Cerebellar nuclear complex (tissue), 1 donor: Measurements from ENCODE around the gene VPS54.
"Not testable (repeated sequence)": the region's sequence is repeated elsewhere in the genome, so short reads cannot be mapped to it uniquely, and the experiment has no call there.

Experiments
- DNase-seq, 2 experiments: peaks; one replicate each; lab custom pipeline; 2025; lab: John Stamatoyannopoulos, UW

The VPS54 gene

DNA sequence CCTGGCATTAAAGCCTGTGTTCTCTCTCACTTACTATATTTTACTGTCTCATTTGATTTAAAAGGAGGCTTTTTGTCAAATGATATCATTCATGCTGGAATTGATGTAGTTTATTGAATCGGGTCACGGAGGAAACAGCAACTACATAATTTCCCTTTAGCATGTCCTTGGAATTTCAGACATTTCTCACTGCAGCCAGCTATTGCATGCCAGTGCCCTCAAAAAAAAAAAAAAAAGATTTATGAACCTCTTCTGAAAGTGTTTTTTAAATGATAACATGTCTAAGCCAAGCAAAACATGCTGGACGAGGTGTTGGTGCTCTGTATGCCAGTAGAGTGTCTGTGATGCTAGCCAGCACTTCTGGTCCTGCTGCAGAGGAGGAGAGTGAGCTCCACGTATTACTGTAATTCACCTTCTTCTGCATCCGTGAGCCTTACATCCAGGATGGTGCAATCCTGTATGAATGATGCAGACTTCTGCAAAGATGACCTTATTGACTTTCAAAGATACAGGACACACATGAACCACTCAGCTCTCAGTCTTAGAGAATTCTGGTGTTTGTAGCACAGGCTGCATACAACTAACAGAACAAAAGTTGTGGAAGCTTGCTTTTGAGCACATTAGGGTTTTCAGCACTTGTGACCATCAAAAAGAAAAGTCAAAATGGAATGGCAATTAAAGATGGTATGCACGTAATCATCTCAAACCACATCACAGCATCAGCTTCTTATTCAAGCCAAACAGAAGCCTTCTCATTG lies 146.5 kb downstream of the VPS54 start:
- no peak for DNase-seq

DNA sequence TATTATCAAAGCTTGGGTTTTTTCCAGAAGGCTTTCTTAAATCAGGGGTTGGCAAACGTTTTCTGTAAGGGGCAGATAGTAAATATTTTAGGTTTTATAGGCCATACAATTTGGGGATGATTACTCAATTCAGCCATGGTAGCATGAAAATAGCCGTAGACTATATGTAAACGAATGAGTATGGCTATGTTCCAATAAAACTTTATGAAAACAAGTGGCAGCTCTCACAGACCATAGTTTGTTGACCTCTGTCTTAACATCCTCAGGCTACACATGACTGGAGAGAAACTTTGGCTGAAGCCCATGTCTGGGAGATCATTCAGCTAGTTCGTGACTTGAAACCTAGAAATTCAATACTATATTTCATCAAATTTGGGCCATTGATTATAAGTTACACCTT lies 147.4 kb downstream of the VPS54 start:
- no peak for DNase-seq

DNA sequence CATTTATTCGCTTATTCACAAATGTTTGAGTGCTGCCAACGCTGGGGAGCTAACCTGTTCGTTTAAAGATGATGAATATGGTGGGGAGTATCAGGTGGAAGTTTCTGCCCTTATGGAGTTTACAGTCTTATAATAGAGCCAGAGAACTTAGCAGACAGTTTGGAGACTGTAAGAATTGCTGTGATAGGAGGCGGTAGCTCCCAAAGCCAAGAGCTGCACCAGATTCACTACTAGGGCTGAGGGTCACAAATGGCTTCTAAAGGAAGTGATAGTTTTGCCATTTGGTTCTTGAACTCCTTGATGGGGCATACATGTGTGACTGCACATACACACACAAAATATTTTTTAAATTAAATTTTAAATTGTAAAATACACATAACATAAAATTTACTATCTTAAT lies 148.5 kb downstream of the VPS54 start:
- no peak for DNase-seq

DNA sequence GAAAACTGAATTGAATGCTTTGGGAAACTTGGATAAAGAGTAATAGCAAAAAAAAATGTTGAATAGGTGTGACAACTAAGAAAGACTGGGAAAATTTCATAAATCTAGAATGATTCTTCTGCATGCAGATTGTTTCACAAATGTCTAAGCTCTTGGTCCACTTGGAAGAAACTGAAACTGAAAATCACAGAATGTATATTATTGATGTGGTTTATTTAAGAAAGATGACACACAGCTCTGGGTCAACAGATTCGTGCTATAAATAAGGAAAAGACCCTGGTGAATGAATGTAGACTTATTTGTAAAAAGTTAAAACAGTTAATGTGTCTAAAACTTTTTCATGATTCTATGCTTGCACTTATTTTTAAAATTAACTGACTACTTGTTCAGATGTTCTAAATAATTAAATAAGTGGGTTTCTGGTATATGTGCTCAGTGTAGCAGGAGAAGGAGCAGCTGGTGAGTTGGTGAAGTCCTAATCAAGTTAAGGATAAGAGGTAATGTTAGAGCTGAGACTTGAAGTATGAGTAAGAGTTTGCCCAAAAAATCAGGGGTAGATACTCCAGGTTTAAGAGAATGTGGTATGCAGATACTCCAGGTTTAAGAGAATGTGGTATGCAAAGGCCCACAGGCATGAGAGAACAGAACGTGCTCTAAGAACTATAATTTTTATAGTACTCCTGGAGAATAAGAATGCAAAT lies 153.1 kb downstream of the VPS54 start:
- DNase-seq = no peak

DNA sequence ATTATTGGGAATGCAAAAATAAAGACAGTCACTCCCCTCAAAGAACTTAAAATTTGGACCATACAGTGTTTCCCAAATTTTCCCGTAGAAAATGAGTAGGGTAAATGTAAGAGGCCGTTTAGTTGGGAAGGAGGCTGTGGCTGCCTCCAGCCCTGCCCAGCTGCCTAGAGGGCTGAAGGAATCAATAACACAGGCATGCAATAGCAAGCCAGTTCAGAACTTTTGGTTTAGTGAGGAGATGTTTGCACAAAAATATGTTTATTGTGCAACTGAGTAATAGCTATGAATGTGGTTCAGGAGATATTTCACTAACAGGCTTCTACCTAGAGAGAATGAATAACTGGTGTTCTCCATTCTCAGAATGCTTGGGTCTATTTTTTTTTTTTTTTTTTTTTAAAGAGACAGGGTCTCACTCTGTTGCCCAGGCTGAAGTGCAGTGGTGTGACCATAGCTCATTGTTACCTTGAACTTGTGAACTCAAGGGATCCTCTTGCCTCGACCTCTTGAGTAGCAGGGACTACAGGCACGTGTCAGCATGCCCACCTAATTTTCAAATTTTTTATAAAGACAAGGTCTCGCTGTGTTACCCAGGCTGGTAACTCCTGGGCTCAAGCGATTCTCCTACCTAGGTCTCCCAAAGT lies 153.9 kb downstream of the VPS54 start:
- DNase-seq = no peak

DNA sequence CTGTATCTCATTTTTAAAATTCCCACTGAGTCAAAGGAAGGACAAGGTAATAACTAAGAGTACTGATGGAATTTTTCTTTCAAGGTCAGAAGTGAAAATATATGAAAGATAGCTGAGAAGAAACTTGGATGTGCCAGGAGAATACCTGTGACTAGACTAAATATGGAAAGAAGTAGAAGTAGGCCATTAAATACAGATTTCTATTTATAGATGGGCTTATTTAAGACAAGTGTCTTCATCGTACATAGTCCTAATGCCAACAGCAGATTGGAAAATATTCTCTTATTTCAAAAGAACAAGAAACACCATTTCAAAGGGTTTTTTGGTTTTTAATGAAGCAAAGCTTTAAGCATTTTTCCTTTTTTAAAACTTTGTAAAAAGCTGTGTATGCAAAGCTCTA lies 155.5 kb downstream of the VPS54 start:
- no peak for DNase-seq

DNA sequence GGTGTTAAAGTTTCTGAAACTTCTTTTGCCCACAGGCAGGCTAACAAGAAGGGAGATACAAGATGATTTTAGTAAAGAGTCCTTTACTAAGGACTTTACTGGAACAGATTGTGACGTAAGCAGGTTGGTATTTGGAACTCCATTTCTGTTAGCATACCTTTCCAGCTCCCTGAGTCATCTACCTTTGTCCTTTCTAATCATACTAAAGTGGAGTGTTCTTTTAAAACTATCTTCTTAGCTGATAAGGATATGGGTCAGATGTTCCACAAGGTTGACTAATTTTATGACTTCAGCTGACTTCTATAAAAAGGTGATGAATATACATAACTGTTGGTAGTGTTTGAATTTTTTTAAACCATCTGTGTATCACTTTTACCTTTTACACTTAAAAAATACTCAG lies 156.4 kb downstream of the VPS54 start:
- DNase-seq = no peak

DNA sequence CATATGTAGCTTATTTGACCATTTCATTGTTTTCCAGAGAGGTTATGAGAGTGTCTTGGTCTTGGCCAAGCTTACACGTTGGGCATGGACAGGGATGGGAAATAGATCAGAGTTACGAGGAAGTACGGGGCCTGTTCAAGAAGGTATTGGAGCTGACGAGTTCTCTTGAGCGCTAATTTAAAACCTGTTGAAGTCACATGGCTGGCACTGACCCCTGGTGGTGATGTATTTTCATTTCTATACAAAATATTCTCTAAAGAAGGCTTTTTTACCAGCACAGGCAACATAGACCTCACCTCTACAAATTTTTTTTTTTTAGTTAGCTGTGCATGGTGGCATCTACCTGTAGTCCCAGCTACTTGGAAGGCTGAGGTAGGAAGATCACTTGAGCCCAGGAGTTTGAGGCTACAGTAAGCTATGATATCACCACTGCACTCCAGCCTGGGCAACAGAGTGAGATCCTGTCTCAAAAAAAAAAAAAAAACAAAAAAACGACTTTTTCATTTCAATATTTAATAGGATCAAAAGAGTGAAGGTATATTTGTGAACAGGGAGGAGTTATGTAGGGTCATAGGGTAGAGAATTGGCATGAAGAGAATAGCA lies 157.9 kb downstream of the VPS54 start:
- DNase-seq = no peak

DNA sequence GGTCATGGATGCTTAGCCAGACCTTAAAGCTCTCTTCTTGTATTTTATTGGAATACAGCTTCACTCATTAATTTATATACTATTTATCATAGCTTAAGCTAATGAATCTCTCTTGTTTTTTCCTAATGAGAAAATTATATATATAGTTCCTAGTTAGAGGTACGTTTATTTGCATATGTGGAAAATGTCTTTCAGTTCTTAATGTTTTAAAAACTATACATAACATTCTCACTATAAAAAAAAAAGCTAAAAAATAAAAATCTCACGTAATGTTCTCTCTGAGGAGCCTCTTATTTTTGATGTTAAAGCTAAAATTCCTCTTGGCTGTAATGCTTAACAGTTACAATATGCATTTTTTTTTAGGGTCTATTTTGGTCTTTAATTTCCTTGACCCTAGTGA lies 160.9 kb downstream of the VPS54 start:
- no peak for DNase-seq

DNA sequence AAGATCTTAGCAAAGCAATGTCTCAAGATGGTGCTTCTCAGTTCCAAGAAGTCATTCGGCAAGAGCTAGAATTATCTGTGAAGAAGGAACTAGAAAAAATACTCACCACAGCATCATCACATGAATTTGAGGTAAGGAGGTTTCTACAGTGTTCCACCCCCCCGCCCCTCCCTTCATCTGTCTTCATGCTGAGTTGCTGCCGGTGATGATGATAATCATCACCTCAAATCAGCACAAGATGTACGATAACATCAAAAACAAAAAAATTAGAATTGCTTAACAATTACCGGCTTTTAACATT lies 163.0 kb downstream of the VPS54 start:
- no peak for DNase-seq

DNA sequence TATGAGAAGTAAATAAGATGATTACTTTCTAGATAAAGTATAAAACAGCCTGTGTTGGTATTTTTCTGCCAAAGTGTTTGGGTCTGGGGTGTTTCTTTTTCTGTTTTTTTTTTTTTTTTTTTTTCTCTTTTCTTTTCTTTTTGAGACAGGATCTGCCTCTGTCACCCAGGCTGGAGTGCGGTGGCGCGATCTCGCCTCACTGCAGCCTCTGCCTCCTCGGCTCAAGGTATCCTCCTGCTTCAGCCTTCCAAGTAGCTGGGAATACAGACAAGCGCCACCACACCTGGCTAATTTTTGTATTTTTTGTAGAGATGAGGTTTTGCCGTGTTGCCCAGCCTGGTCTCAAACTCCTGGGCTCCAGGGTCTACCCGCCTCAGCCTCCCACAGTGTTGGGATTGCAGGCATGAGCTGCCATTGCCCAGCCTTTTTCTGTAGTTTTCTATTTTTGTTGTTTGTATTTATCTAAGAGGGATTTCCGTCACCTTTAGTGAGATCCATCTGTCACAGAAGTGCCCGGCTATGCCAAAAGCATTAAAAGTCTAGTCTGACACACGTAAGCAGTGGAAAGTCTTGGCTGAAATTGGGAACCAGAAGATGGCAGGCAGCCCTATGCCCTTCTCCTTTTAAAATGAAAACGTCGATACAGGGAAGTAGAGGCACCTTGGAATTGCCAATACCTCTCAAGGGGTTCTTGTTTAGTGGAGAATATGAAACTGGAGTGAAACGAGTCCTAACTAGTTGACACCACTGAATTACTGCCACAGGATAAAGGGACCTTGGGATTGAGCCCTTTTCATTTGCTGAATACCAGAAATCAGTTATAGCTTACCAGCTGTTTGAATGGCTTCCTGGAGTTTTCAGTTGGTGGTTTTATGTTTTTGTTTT lies 163.6 kb downstream of the VPS54 start:
- DNase-seq = no peak

DNA sequence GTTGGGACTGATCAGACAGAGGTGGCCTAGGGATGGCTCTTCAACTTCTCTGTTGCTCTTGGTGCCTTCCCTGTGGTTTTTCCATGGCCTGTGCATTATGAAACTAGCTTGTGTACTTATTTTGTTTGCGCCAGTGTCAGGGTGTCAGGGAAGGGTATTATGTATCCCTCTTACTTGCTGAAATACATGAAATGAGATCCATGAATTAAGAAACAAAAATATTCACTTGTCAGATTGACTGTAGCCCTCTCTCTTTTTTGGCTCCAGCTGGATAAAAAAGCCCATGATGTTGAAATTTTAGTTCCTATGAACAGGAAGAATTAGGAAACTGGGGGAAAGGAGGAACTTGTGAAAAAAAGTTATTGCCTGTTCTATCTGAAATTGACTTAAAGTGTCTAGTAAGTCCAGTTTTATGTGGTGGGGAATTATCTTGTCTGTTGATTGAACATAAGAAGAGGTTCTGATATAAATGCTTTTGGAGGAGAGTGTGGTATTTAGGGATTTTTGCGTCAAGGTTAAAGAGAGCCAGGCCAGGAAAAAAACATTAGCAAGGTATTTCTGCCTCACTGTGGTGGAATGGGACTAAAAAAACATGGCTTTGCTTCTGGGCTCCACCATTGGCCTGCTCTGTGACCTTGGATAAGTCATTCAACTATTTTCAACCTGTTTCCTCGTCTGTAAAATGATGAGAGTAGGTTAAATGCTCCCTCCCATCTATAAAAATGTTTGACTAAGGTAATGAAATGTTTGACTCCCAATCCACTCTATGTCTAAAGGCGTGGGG lies 165.5 kb downstream of the VPS54 start:
- no peak for DNase-seq

DNA sequence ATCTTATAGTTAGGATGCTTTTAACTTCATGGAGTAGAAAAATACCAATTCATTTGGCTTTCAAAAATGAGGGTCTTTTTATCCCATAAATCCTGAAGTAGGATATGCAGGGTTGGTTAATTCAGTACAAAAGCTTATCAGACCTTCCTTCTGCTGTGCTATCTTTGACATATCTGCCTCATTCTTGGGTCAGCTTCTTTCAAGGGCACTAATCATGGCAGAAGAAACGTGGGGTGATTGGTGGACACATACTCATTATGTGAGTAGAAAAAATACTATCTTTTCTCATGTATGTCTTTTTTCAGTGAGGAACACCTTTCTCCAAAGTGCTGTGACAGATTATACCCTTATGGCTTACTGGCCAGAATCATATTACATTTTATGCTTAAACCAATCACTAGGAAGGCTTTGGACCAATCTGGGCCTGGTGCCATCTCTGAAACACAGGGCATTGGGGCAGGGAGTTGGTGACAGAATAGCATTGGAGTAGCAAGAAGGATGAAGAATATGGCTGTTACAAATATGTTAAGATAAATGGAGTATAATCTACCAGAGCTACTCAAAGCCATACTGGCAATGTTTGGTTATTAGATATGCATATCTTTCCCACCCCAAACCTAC lies 167.4 kb downstream of the VPS54 start:
- no peak for DNase-seq

DNA sequence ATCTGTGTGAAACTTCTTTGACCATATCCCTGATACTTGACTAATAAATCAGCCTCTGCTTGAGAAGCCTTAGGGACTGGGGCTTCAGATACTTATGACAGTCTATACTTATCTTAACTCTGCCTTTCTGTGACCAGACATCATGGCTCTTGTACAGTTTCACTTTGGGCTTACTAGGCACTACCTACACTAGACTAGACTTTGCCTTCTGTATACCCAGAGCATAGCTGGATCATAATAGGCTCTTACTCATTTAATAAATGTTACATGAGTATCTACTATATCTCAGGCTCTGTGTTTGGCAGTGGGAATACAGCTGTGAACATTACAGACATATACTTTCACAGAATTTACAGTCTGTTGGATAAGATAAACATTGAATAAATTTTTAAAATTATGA lies 168.6 kb downstream of the VPS54 start:
- DNase-seq = no peak

DNA sequence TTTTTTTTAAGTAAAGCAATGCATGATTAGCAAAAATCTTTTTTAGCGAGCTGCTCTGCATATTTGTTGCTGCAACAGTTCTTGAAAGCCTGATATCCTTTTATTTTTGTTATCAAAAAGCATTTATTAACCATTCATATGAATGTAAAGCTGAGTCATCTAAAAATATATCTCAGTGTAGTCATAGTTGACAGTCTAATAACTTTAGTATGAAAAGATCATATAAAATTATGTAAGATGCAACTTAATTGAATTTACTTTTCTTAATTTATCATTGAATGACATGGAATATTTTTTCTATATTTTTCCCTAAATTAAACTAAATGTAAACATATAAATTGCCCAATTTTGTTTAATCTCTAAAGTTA lies 169.0 kb downstream of the VPS54 start:
- no peak for DNase-seq

DNA sequence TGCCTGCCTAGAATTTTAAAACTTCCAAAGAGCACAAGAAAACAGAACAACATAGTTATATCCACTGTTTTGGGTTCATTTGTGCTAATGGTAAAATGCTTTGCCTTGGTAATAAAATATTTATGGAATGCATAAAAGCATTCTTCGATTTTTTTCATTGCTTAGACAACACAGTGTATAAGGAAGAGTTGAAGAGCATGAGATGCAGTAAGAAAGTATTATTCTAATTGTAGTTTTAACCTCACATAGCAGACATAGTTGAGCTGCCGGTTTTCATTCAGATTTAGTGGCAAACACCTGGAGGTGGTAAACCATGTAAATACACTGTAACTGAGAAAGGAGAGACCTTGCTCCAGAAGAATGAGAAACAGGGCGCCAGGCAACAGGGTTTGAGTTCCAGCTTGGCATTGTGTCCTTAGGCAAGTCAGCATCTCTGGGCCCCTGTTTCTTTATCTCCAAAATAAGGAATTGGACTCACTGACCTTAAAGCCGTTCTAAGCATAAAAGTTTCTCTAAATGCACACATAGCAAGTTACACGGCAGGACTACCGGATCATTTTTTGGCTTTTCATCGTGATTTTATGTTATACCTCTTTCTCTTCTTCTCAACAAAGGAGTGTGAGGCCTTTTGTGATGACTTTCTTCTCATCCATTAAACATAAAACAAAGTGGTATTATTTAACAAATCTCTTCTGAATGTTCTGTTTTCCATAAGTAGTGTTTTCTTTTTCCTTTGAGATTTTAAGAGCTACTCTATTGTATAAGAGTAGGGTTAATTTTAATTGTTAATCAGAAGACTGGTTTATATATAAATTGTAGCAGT lies 169.6 kb downstream of the VPS54 start:
- no peak for DNase-seq

DNA sequence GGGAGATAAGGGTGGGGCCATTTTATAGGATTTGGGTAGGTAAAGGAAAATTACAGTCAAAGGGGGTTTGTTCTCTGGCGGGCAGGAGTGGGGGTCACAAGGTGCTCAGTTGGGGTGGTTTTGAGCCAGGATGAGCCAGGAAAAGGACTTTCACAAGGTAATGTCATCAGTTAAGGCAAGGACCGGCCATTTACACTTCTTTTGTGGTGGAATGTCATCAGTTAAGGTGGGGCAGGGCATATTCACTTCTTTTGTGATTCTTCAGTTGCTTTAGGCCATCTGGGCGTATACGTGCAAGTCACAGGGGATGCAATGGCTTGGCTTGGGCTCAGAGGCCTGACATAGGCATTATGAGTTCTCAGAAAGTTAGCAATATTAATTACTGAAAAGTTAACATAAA lies 171.7 kb downstream of the VPS54 start:
- DNase-seq = not testable (repeated sequence)

DNA sequence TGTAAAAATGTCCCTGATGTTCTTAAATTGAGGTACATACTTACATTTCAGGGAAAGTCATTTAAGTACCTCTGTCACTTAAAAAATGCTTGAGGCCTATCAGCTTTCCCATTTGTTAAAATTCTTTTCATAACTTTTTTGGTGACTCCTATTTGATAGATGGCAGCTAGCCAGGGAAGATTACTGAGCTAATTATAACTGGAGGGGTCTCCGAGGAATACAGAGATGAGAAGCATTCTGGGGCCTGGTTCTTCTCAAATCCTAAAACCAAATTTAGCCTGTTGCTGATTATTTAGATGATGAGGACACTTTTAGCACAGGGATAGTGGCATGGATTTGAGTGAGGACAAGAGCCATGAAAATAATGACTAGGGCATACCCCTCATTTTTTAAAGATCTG lies 172.7 kb downstream of the VPS54 start:
- DNase-seq = no peak

DNA sequence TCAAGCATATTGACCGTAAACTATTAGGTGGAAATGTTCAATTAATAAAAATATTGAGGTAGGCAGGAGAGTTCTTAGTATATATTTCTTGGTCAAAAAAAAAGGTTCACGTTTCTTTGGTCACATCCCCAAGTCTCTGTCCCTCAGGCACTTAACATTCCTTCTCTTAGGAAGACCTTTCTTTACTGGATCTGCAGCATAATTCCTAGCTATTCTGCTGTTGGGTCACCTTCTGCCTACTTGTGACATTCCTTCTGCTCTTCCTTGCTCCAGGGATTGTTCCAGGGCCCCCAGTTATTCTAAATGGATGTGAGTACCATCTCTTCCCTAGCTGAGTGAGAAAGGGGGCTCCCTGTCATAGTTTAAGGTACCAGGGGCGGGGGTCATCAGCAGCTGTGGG lies 173.4 kb downstream of the VPS54 start:
- DNase-seq = no peak

DNA sequence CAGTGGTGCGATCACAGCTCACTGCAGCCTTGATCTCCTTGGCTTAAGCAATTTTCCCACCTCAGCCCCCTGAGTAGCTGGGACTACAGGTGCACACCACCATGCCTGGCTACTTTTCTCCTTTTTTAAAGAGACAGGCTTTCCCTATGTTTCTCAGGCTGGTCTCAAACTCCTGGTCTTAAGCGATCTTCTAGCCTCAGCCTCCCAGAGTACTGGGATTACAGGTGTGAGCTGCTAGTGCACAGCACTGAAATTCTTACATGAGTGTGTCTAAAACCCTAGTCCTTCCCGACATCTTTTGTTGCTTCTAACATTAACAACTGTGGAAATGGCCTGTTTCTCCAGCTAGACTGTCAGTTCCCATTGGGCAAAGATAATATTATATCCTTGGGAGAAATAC lies 174.6 kb downstream of the VPS54 start:
- no peak for DNase-seq
